ENCODE data around the gene EIF4H.
"Not testable (repeated sequence)": the region's sequence is repeated elsewhere in the genome, so short reads cannot be mapped to it uniquely, and the experiment has no call there.

The EIF4H gene

GRCh38 chr7:74197449-74198124, 23.4 kb downstream of the EIF4H start:
- no peak for DNase-seq (ENCODE audit: low read depth in 2 of 3, low spot score in 1 of 3)

GRCh38 chr7:74199551-74200355, 25.6 kb downstream of the EIF4H start:
- no peak for DNase-seq (ENCODE audit: low read depth in 2 of 3, low spot score in 1 of 3)

GRCh38 chr7:74202841-74203556, 28.8 kb downstream of the EIF4H start:
- no peak for DNase-seq (ENCODE audit: low read depth in 2 of 3, low spot score in 1 of 3)

- DNase-seq (ENCODE audit: low read depth in 2 of 3, low spot score in 1 of 3): no peak
These were observed 29.9 kb downstream of the EIF4H start for GRCh38 chr7:74203956-74204618.

GRCh38 chr7:74206052-74206451, 31.9 kb downstream of the EIF4H start:
- not testable (repeated sequence) for DNase-seq (ENCODE audit: low read depth in 2 of 3, low spot score in 1 of 3)

- peak; percentile 59 to 82 (median 70) for DNase-seq (ENCODE audit: low read depth in 2 of 3, low spot score in 1 of 3)
These were observed 32.5 kb downstream of the EIF4H start for GRCh38 chr7:74206589-74207120.

- DNase-seq (ENCODE audit: low read depth in 2 of 3, low spot score in 1 of 3): no peak
These were observed 33.4 kb downstream of the EIF4H start for GRCh38 chr7:74207586-74207985.

GRCh38 chr7:74208241-74208640, 34.1 kb downstream of the EIF4H start:
- DNase-seq (ENCODE audit: low read depth in 2 of 3, low spot score in 1 of 3): not testable (repeated sequence)

- no peak for DNase-seq (ENCODE audit: low read depth in 2 of 3, low spot score in 1 of 3)
These were observed 38.5 kb downstream of the EIF4H start for GRCh38 chr7:74212661-74213060.

- no peak for DNase-seq (ENCODE audit: low read depth in 2 of 3, low spot score in 1 of 3)
These were observed 40.9 kb downstream of the EIF4H start for GRCh38 chr7:74214816-74215630.

GRCh38 chr7:74215921-74216320, 41.8 kb downstream of the EIF4H start:
- DNase-seq (ENCODE audit: low read depth in 2 of 3, low spot score in 1 of 3): no peak

- no peak for DNase-seq (ENCODE audit: low read depth in 2 of 3, low spot score in 1 of 3)
These were observed 42.2 kb downstream of the EIF4H start for GRCh38 chr7:74216361-74216761.

GRCh38 chr7:74217455-74218342, 43.5 kb downstream of the EIF4H start:
- DNase-seq (ENCODE audit: low read depth in 2 of 3, low spot score in 1 of 3): no peak

- DNase-seq (ENCODE audit: low read depth in 2 of 3, low spot score in 1 of 3): no peak
These were observed 44.2 kb downstream of the EIF4H start for GRCh38 chr7:74218343-74218698.

GRCh38 chr7:74219416-74219815, 45.3 kb downstream of the EIF4H start:
- no peak for DNase-seq (ENCODE audit: low read depth in 2 of 3, low spot score in 1 of 3)

- no peak for DNase-seq (ENCODE audit: low read depth in 2 of 3, low spot score in 1 of 3)
These were observed 46.1 kb downstream of the EIF4H start for GRCh38 chr7:74220229-74220628.

GRCh38 chr7:74221713-74222112, 47.6 kb downstream of the EIF4H start:
- DNase-seq (ENCODE audit: low read depth in 2 of 3, low spot score in 1 of 3): no peak

GRCh38 chr7:74222851-74223710, 48.9 kb downstream of the EIF4H start:
- no peak for DNase-seq (ENCODE audit: low read depth in 2 of 3, low spot score in 1 of 3)
